IPS-15b (cell line): ENCODE results near the gene ASAP3.
"Not testable (repeated sequence)": the region's sequence is repeated elsewhere in the genome, so short reads cannot be mapped to it uniquely, and the experiment has no call there.

Experiments used
- H3K27me3 ChIP-seq: one replicate; pipeline ENCODE4 v1.6.1; 2013; ENCODE audit warnings: low read length; ENCODE audit not compliant: control insufficient read depth, insufficient read depth
- H3K36me3 ChIP-seq: one replicate; pipeline ENCODE4 v1.6.1; 2013; ENCODE audit warnings: low read length; ENCODE audit not compliant: control insufficient read depth, insufficient read depth
- H3K4me1 ChIP-seq: one replicate; pipeline ENCODE4 v1.6.1; 2013; ENCODE audit warnings: mild to moderate bottlenecking, low read length; ENCODE audit not compliant: control insufficient read depth, insufficient read depth
- H3K4me3 ChIP-seq: one replicate; pipeline ENCODE4 v1.5.1; 2013; ENCODE audit warnings: low read depth, low read length
- H3K9ac ChIP-seq: one replicate; pipeline ENCODE4 v1.6.1; 2013; ENCODE audit warnings: low read depth, mild to moderate bottlenecking, low read length
- H3K9me3 ChIP-seq: one replicate; pipeline ENCODE4 v1.6.1; 2013; ENCODE audit warnings: mild to moderate bottlenecking, low read length; ENCODE audit not compliant: control insufficient read depth, insufficient read depth

ASAP3 gene

GRCh38 chr1:23383577-23384311 is 100.2 kb downstream of the ASAP3 start:
- peaks cover 81% of the 10 kb centered on the region for H3K27me3 ChIP-seq
- H3K4me3 ChIP-seq, result no peak overlapping the region
- H3K36me3 ChIP-seq, result no peaks in the 10 kb centered on the region
- no peaks in the 10 kb centered on the region for H3K4me1 ChIP-seq
- no peak overlapping the region for H3K9ac ChIP-seq
- no peaks in the 10 kb centered on the region for H3K9me3 ChIP-seq

GRCh38 chr1:23381233-23381885 is 102.6 kb downstream of the ASAP3 start:
- no peaks in the 10 kb centered on the region for H3K9me3 ChIP-seq
- H3K4me3 ChIP-seq, result no peak overlapping the region
- peaks cover 86% of the 10 kb centered on the region for H3K27me3 ChIP-seq
- H3K4me1 ChIP-seq, result no peaks in the 10 kb centered on the region
- H3K36me3 ChIP-seq, result no peaks in the 10 kb centered on the region
- H3K9ac ChIP-seq, result no peak overlapping the region

GRCh38 chr1:23380719-23381118 is 103.3 kb downstream of the ASAP3 start:
- H3K4me3 ChIP-seq, result no peak overlapping the region
- H3K36me3 ChIP-seq, result no peaks in the 10 kb centered on the region
- H3K27me3 ChIP-seq, result peaks cover 86% of the 10 kb centered on the region
- H3K9ac ChIP-seq, result no peak overlapping the region
- H3K4me1 ChIP-seq, result no peaks in the 10 kb centered on the region
- no peaks in the 10 kb centered on the region for H3K9me3 ChIP-seq

- H3K36me3 ChIP-seq, H3K4me1 ChIP-seq, H3K9me3 ChIP-seq, H3K9ac ChIP-seq, H3K4me3 ChIP-seq: not testable (repeated sequence)
- H3K27me3 ChIP-seq, result peaks cover 86% of the 10 kb centered on the region
Measured at GRCh38 chr1:23380236-23380635, 103.7 kb downstream of the ASAP3 start.
